SW 1271 (cell line): Measurements from ENCODE around the gene PLCH2.
"Not testable (repeated sequence)": the region's sequence is repeated elsewhere in the genome, so short reads cannot be mapped to it uniquely, and the experiment has no call there.

ENCODE experiments used
- DNase-seq, 2 experiments: peaks; one replicate each; lab custom pipeline; 2025; lab: John Stamatoyannopoulos, UW

Gene PLCH2

GRCh38 chr1:2476061-2476999, at the start of gene PLCH2:
Gene PLCH2 (plus strand): TSS chr1:2476289. CDS start chr1:2476589, 300 bp downstream.
- DNase-seq: no peak

- no peak for DNase-seq
These were observed 49.5 kb upstream of the PLCH2 start for GRCh38 chr1:2426540-2426939.

GRCh38 chr1:2427051-2427450, 49.0 kb upstream of the PLCH2 start:
- no peak for DNase-seq

- no peak for DNase-seq
These were observed 48.1 kb upstream of the PLCH2 start for GRCh38 chr1:2427976-2428375.

GRCh38 chr1:2428490-2428889, 47.6 kb upstream of the PLCH2 start:
- DNase-seq: no peak

GRCh38 chr1:2429780-2430591, 46.1 kb upstream of the PLCH2 start:
- no peak for DNase-seq

GRCh38 chr1:2430592-2430973, 45.5 kb upstream of the PLCH2 start:
- DNase-seq: no peak

GRCh38 chr1:2431103-2431502, 45.0 kb upstream of the PLCH2 start:
- DNase-seq: no peak

GRCh38 chr1:2431518-2431917, 44.6 kb upstream of the PLCH2 start:
- DNase-seq: no peak

GRCh38 chr1:2432441-2432844, 43.6 kb upstream of the PLCH2 start:
- no peak for DNase-seq

- DNase-seq: no peak
These were observed 42.9 kb upstream of the PLCH2 start for GRCh38 chr1:2433196-2433595.

- no peak for DNase-seq
These were observed 42.0 kb upstream of the PLCH2 start for GRCh38 chr1:2433936-2434655.

GRCh38 chr1:2435091-2435490, 41.0 kb upstream of the PLCH2 start:
- no peak for DNase-seq

- DNase-seq: no peak
These were observed 40.2 kb upstream of the PLCH2 start for GRCh38 chr1:2435746-2436355.

- no peak for DNase-seq
These were observed 39.2 kb upstream of the PLCH2 start for GRCh38 chr1:2436876-2437275.

- no peak for DNase-seq
These were observed 38.5 kb upstream of the PLCH2 start for GRCh38 chr1:2437617-2438016.

- DNase-seq: no peak
These were observed 38.1 kb upstream of the PLCH2 start for GRCh38 chr1:2438038-2438437.

- DNase-seq: no peak
These were observed 37.4 kb upstream of the PLCH2 start for GRCh38 chr1:2438641-2439040.

- DNase-seq: no peak
These were observed 36.7 kb upstream of the PLCH2 start for GRCh38 chr1:2439369-2439768.

- DNase-seq: not testable (repeated sequence)
These were observed 35.7 kb upstream of the PLCH2 start for GRCh38 chr1:2440346-2440745.

GRCh38 chr1:2441746-2442145, 34.3 kb upstream of the PLCH2 start:
- no peak for DNase-seq

- no peak for DNase-seq
These were observed 33.4 kb upstream of the PLCH2 start for GRCh38 chr1:2442661-2443060.
